Sigmoid colon (tissue), 4 donors: ENCODE measurements around the gene BRME1.

ENCODE experiments used
- CTCF ChIP-seq, 4 experiments: fragments of 450-650 bp in 3 of 4; fragments of 200-600 bp in 1 of 4; IDR thresholded peaks; one replicate each; pipeline ENCODE4 v1.5.1; 2016 to 2019; ENCODE audit warnings: antibody characterized with exemption in 4 of 4, mild to moderate bottlenecking in 3 of 4, moderate library complexity in 2 of 4
- EP300 ChIP-seq, 4 donors: sonication (generic); formaldehyde crosslinking; IDR thresholded peaks; one replicate each; pipeline ENCODE4 v1.6.1; 2017; ENCODE audit warnings: antibody characterized with exemption in 4 of 4
- POLR2A ChIP-seq, 2 donors: fragments of 450-650 bp; IDR thresholded peaks; one replicate each; pipeline ENCODE4 v1.6.1; 2016; ENCODE audit warnings: antibody characterized with exemption in 2 of 2, mild to moderate bottlenecking in 2 of 2, moderate library complexity in 2 of 2
- POLR2AphosphoS5 ChIP-seq, 4 donors: sonication (generic); formaldehyde crosslinking; IDR thresholded peaks; one replicate each; pipeline ENCODE4 v1.6.1; 2017; ENCODE audit warnings: antibody characterized with exemption in 4 of 4

DNA sequence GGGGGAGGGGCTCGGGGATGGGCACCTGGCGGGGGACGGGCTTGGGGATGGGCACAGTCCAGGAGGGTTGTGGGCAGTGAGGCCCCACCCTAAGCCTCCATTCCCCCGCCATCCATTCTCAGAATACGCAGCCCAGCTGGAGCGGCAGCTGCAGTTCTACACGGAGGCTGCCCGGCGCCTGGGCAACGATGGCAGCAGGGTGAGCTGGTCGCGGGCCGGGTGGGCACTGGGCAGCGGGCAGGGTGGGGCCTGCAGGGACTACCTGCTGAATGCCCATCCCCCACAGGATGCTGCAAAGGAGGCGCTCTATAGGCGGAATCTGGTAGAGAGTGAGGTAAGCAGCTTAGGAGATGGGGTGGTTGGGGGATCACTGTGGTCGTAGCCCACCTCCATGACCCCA lies 24.0 kb upstream of the BRME1 start:
- TF ChIP-seq CTCF (IDR thresholded peaks at IDR 0.05) (no peak), POLR2A (IDR thresholded peaks at IDR 0.05) (no peak), EP300 (IDR thresholded peaks at IDR 0.05) (no peak), POLR2AphosphoS5 (IDR thresholded peaks at IDR 0.05) (no peak)
